Mesendoderm (in vitro differentiated cells): ENCODE results near the gene NRG3.

Source experiments
- DNase-seq: peaks from one replicate; pipeline ENCODE4 v3.0.0; 2013
- H2AK5ac ChIP-seq: 2 replicates; pipeline ENCODE4 v1.6.1; 2013; ENCODE audit warnings: low read length, inconsistent platforms
- H2BK120ac ChIP-seq: 2 replicates; pipeline ENCODE4 v1.6.1; 2013; ENCODE audit warnings: low read depth, mild to moderate bottlenecking, low read length, moderate library complexity, mixed read lengths
- H2BK15ac ChIP-seq: replicated peaks from 2 replicates; pipeline ENCODE4 v1.6.1; 2013; ENCODE audit warnings: low read depth, mild to moderate bottlenecking, moderate library complexity
- H2BK5ac ChIP-seq: 2 replicates; pipeline ENCODE4 v1.6.1; 2013; ENCODE audit warnings: low read length, inconsistent platforms
- H3K18ac ChIP-seq: 2 replicates; pipeline ENCODE4 v1.6.1; 2013; ENCODE audit warnings: mild to moderate bottlenecking, low read length, mixed read lengths
- H3K23ac ChIP-seq: one replicate; pipeline ENCODE4 v1.6.1; 2013; ENCODE audit warnings: low read length
- H3K27ac ChIP-seq: 2 replicates; pipeline ENCODE4 v1.5.1; 2013; ENCODE audit warnings: low read depth, mild to moderate bottlenecking, inconsistent platforms, low read length, moderate library complexity
- H3K27me3 ChIP-seq: 2 replicates; pipeline ENCODE4 v1.6.1; 2013; ENCODE audit warnings: low read length, control low read depth, mild to moderate bottlenecking, inconsistent platforms; ENCODE audit not compliant: insufficient read depth, poor library complexity
- H3K36me3 ChIP-seq: 2 replicates; pipeline ENCODE4 v1.6.1; 2013; ENCODE audit warnings: low read length, inconsistent platforms; ENCODE audit not compliant: control insufficient read depth, insufficient read depth
- H3K4ac ChIP-seq: one replicate; pipeline ENCODE4 v1.6.1; 2013; ENCODE audit warnings: low read depth, mild to moderate bottlenecking, low read length, moderate library complexity
- H3K4me1 ChIP-seq: 2 replicates; pipeline ENCODE4 v1.6.1; 2013; ENCODE audit warnings: low read depth, low read length, inconsistent platforms; ENCODE audit not compliant: control insufficient read depth
- H3K4me2 ChIP-seq: 2 replicates; pipeline ENCODE4 v1.6.1; 2013; ENCODE audit warnings: low read length
- H3K4me3 ChIP-seq: 2 replicates; pipeline ENCODE4 v1.5.1; 2013; ENCODE audit warnings: mild to moderate bottlenecking, low read length
- H3K56ac ChIP-seq: one replicate; pipeline ENCODE4 v1.6.1; 2013; ENCODE audit warnings: low read length
- H3K79me1 ChIP-seq: 2 replicates; pipeline ENCODE4 v1.6.1; 2013; ENCODE audit warnings: low read length, inconsistent platforms
- H3K79me2 ChIP-seq: 2 replicates; pipeline ENCODE4 v1.6.1; 2013; ENCODE audit warnings: mild to moderate bottlenecking, low read length; ENCODE audit not compliant: control insufficient read depth, insufficient read depth
- H3K9ac ChIP-seq: 2 replicates; pipeline ENCODE4 v1.6.1; 2013; ENCODE audit warnings: low read length, inconsistent platforms
- H4K5ac ChIP-seq: one replicate; pipeline ENCODE4 v1.6.1; 2013; ENCODE audit warnings: low read length
- H4K8ac ChIP-seq: one replicate; pipeline ENCODE4 v1.6.1; 2013; ENCODE audit warnings: low read depth, mild to moderate bottlenecking, control low read depth, low read length, moderate library complexity
- WGBS: extraction: QIAGEN DNeasy Blood & Tissue Kit; methylation state at CpG from one replicate; pipeline ENCODE4 v1.1.7; 2013; ENCODE audit warnings: low lambda C conversion rate, missing lambda C conversion rate; ENCODE audit not compliant: insufficient coverage; ENCODE audit errors: extremely low coverage; 5-methylcytosine and 5-hydroxymethylcytosine counted together

NRG3 gene

DNA sequence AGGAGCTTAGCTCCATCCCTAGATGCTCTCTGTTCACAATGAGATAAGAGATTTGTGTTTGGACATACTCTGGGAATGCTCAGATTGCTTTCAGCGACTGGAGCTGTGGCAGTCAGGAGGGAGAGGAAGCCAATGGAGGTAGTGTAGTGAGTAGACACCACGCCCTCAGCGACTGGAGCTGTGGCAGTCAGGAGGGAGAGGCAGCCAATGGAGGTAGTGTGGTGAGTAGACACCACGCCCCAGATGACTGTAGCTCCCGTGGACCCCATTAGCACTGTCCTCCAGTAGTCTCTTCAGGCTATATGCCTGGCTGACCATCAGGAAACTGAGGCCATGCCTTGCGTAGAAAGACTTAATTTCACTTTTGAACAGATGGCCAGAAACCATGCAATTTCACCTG is 1033.8 kb downstream of the NRG3 start:
- Histone ChIP-seq H2BK15ac (no peak overlapping the region), H3K4me1 (no peaks in the 10 kb centered on the region), H2BK120ac (no peak overlapping the region), H3K27me3 (no peaks in the 10 kb centered on the region), H3K79me1 (no peaks in the 10 kb centered on the region), H3K36me3 (no peaks in the 10 kb centered on the region), H2BK5ac (no peak overlapping the region), H3K4ac (no peak overlapping the region), H4K5ac (no peak overlapping the region), H3K23ac (no peak overlapping the region), H3K27ac (no peak overlapping the region), H3K79me2 (no peaks in the 10 kb centered on the region), H2AK5ac (no peak overlapping the region), H3K4me2 (no peak overlapping the region), H4K8ac (no peak overlapping the region), H3K18ac (no peak overlapping the region), H3K56ac (no peak overlapping the region), H3K4me3 (no peak overlapping the region), H3K9ac (no peak overlapping the region)
- WGBS = no CpG with 5 or more reads among the region's 6 CpGs
- DNase-seq = no peak

- Histone ChIP-seq H2BK120ac (no peak overlapping the region), H2AK5ac (no peak overlapping the region), H3K4me1 (no peaks in the 10 kb centered on the region), H3K56ac (no peak overlapping the region), H3K79me2 (no peaks in the 10 kb centered on the region), H3K4me2 (no peak overlapping the region), H4K5ac (no peak overlapping the region), H3K9ac (no peak overlapping the region), H3K27me3 (no peaks in the 10 kb centered on the region), H2BK15ac (no peak overlapping the region), H4K8ac (no peak overlapping the region), H3K4ac (no peak overlapping the region), H3K79me1 (no peaks in the 10 kb centered on the region), H3K23ac (no peak overlapping the region), H3K4me3 (no peak overlapping the region), H3K18ac (no peak overlapping the region), H3K27ac (no peak overlapping the region), H2BK5ac (no peak overlapping the region), H3K36me3 (no peaks in the 10 kb centered on the region)
- WGBS = no CpG with 5 or more reads among the region's 3 CpGs
- DNase-seq = no peak
Measured at GRCh38 chr10:82910301-82910700, 1035.3 kb downstream of the NRG3 start.

GRCh38 chr10:82914655-82915136 is 1039.7 kb downstream of the NRG3 start:
- H2BK120ac ChIP-seq = no peak overlapping the region
- H3K56ac ChIP-seq = no peak overlapping the region
- H3K79me1 ChIP-seq = no peaks in the 10 kb centered on the region
- no peaks in the 10 kb centered on the region for H3K27me3 ChIP-seq
- no peak overlapping the region for H3K4ac ChIP-seq
- no peak overlapping the region for H3K4me3 ChIP-seq
- no peaks in the 10 kb centered on the region for H3K79me2 ChIP-seq
- no peak overlapping the region for H3K27ac ChIP-seq
- no peak overlapping the region for H3K9ac ChIP-seq
- H3K36me3 ChIP-seq = no peaks in the 10 kb centered on the region
- H3K18ac ChIP-seq = no peak overlapping the region
- no peak overlapping the region for H3K4me2 ChIP-seq
- no peak overlapping the region for H4K8ac ChIP-seq
- H2AK5ac ChIP-seq = no peak overlapping the region
- H2BK15ac ChIP-seq = no peak overlapping the region
- DNase-seq = no peak
- no peak overlapping the region for H4K5ac ChIP-seq
- H3K4me1 ChIP-seq = no peaks in the 10 kb centered on the region
- no peak overlapping the region for H3K23ac ChIP-seq
- no peak overlapping the region for H2BK5ac ChIP-seq

GRCh38 chr10:82916941-82917340 is 1041.9 kb downstream of the NRG3 start:
- Histone ChIP-seq H3K36me3 (no peaks in the 10 kb centered on the region), H2BK5ac (no peak overlapping the region)
- no CpG with 5 or more reads among the region's 4 CpGs for WGBS

GRCh38 chr10:82918022-82918421 is 1043.0 kb downstream of the NRG3 start:
- H2BK5ac ChIP-seq = no peak overlapping the region
- H3K79me2 ChIP-seq = no peaks in the 10 kb centered on the region
- no peak overlapping the region for H2BK15ac ChIP-seq
- no peak for DNase-seq
- no peak overlapping the region for H3K9ac ChIP-seq
- H3K18ac ChIP-seq = no peak overlapping the region
- no peak overlapping the region for H3K4ac ChIP-seq
- no peak overlapping the region for H3K4me3 ChIP-seq
- no peak overlapping the region for H3K27ac ChIP-seq
- no peaks in the 10 kb centered on the region for H3K79me1 ChIP-seq
- no peak overlapping the region for H2BK120ac ChIP-seq
- no peak overlapping the region for H3K56ac ChIP-seq
- no peak overlapping the region for H2AK5ac ChIP-seq
- H3K23ac ChIP-seq = no peak overlapping the region
- H3K36me3 ChIP-seq = no peaks in the 10 kb centered on the region
- H4K8ac ChIP-seq = no peak overlapping the region
- no peak overlapping the region for H4K5ac ChIP-seq
- no peaks in the 10 kb centered on the region for H3K4me1 ChIP-seq
- H3K4me2 ChIP-seq = no peak overlapping the region
- no peaks in the 10 kb centered on the region for H3K27me3 ChIP-seq

More at GRCh38 chr10:82916941-82917340, 1041.9 kb downstream of the NRG3 start:
- Histone ChIP-seq H3K4me2 (no peak overlapping the region), H3K27ac (no peak overlapping the region), H3K4me1 (no peaks in the 10 kb centered on the region), H3K79me2 (no peaks in the 10 kb centered on the region), H2AK5ac (no peak overlapping the region), H3K23ac (no peak overlapping the region), H3K9ac (no peak overlapping the region), H3K4me3 (no peak overlapping the region), H2BK15ac (no peak overlapping the region), H4K8ac (no peak overlapping the region), H3K56ac (no peak overlapping the region), H3K79me1 (no peaks in the 10 kb centered on the region), H3K18ac (no peak overlapping the region), H2BK120ac (no peak overlapping the region), H4K5ac (no peak overlapping the region), H3K27me3 (no peaks in the 10 kb centered on the region), H3K4ac (no peak overlapping the region)
- no peak for DNase-seq

DNA sequence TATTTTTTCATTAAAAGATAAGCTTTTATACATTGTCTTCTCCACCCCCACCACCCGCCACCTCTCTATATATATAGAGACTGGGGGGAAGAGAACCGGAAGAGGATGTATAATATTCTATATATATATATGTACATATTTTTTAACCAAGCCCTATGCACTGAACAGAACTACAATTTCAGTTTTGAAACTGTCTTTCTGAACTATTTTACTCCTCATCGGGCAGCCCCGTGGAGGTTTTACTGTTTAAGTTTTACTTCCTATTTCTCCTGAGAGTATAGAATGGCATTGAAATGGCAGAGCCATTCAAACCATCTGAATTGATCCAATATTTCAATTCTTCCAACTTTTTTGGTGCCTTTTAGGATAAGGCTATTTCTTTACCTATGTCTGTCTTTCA is 1047.1 kb downstream of the NRG3 start:
- no peak overlapping the region for H3K23ac ChIP-seq
- H3K9ac ChIP-seq = no peak overlapping the region
- H4K5ac ChIP-seq = no peak overlapping the region
- H4K8ac ChIP-seq = no peak overlapping the region
- H3K79me1 ChIP-seq = no peaks in the 10 kb centered on the region
- H3K18ac ChIP-seq = no peak overlapping the region
- H3K27ac ChIP-seq = no peak overlapping the region
- no peaks in the 10 kb centered on the region for H3K4me1 ChIP-seq
- H2BK120ac ChIP-seq = no peak overlapping the region
- H3K4me2 ChIP-seq = no peak overlapping the region
- no peaks in the 10 kb centered on the region for H3K27me3 ChIP-seq
- no peak overlapping the region for H3K56ac ChIP-seq
- no peak overlapping the region for H2BK5ac ChIP-seq
- no peak overlapping the region for H3K4me3 ChIP-seq
- WGBS = no CpG with 5 or more reads among the region's 4 CpGs
- DNase-seq = no peak
- H3K36me3 ChIP-seq = no peaks in the 10 kb centered on the region
- no peak overlapping the region for H3K4ac ChIP-seq
- no peaks in the 10 kb centered on the region for H3K79me2 ChIP-seq
- no peak overlapping the region for H2AK5ac ChIP-seq
- H2BK15ac ChIP-seq = no peak overlapping the region
